OCI-LY1 (cell line): ENCODE measurements around the gene DPH6.
A peak's percentile ranks its signal among the peaks of the same experiment; 100 is the strongest.

Experiments
- H2AFZ ChIP-seq: fragments of 200-600 bp; sonication (generic), shearing (Covaris generic); 2 replicates; pipeline ENCODE4 v1.6.0; 2014; ENCODE audit warnings: antibody characterized with exemption, mild to moderate bottlenecking, low read length
- H3F3A ChIP-seq: fragments of 200-600 bp; sonication (generic), shearing (Covaris generic); 2 replicates; pipeline ENCODE4 v1.6.0; 2014; ENCODE audit warnings: mild to moderate bottlenecking, antibody characterized with exemption, low read length, moderate library complexity; ENCODE audit not compliant: insufficient read depth
- H3K27ac ChIP-seq: fragments of 200-600 bp; sonication (generic); 2 replicates; pipeline ENCODE4 v1.5.1; 2014; ENCODE audit warnings: low read length, mixed run types, mild to moderate bottlenecking, low read depth; ENCODE audit not compliant: poor library complexity, severe bottlenecking
- H3K27me3 ChIP-seq: fragments of 200-600 bp; sonication (generic); 2 replicates; pipeline ENCODE4 v1.6.0; 2014; ENCODE audit warnings: antibody characterized with exemption, mild to moderate bottlenecking, low read length, moderate library complexity; ENCODE audit not compliant: insufficient read depth
- H3K36me3 ChIP-seq: fragments of 200-600 bp; sonication (generic); 2 replicates; pipeline ENCODE4 v1.6.1; 2014; ENCODE audit warnings: mild to moderate bottlenecking, antibody characterized with exemption, low read length, moderate library complexity, mixed read lengths; ENCODE audit not compliant: insufficient read depth
- H3K4me1 ChIP-seq: fragments of 200-600 bp; sonication (generic); 2 replicates; pipeline ENCODE4 v1.5.1; 2014; ENCODE audit warnings: mild to moderate bottlenecking, low read length, moderate library complexity; ENCODE audit not compliant: insufficient read depth, severe bottlenecking
- H3K4me2 ChIP-seq: fragments of 200-600 bp; sonication (generic), shearing (Covaris generic); 2 replicates; pipeline ENCODE4 v1.6.1; 2014; ENCODE audit warnings: low read length
- H3K4me3 ChIP-seq: fragments of 200-600 bp; sonication (generic); 2 replicates; pipeline ENCODE4 v1.5.1; 2014; ENCODE audit warnings: low read length, low read depth, mild to moderate bottlenecking, mixed read lengths; ENCODE audit not compliant: poor library complexity, severe bottlenecking
- H3K79me2 ChIP-seq: fragments of 200-600 bp; shearing (Covaris generic); 2 replicates; pipeline ENCODE4 v1.6.1; 2016; ENCODE audit warnings: mixed run types, low read length, mixed read lengths; ENCODE audit not compliant: insufficient read depth
- H3K9ac ChIP-seq: fragments of 200-600 bp; sonication (generic), shearing (Covaris generic); 2 replicates; pipeline ENCODE4 v1.6.1; 2014; ENCODE audit warnings: mild to moderate bottlenecking, low read length, mixed read lengths
- H3K9me2 ChIP-seq: fragments of 200-600 bp; sonication (generic), shearing (Covaris generic); 2 replicates; pipeline ENCODE4 v1.6.1; 2014; ENCODE audit warnings: low read depth, mild to moderate bottlenecking, low read length, mixed read lengths
- H3K9me3 ChIP-seq: fragments of 200-600 bp; shearing (Covaris generic); 2 replicates; pipeline ENCODE4 v1.6.1; 2014; ENCODE audit warnings: low read length, mixed read lengths
- H4K20me1 ChIP-seq: fragments of 200-600 bp; sonication (generic), shearing (Covaris generic); 2 replicates; pipeline ENCODE4 v1.6.0; 2016; ENCODE audit warnings: mild to moderate bottlenecking, low read length; ENCODE audit not compliant: insufficient read depth
- CTCF ChIP-seq: fragments of 200-600 bp; sonication (generic), shearing (Covaris generic); IDR thresholded peaks from 2 replicates; pipeline ENCODE4 v1.5.1; 2017; ENCODE audit warnings: mild to moderate bottlenecking, antibody characterized with exemption, low read length, moderate library complexity, mixed read lengths
- EZH2 ChIP-seq: fragments of 200-600 bp; sonication (generic), shearing (Covaris generic); IDR thresholded peaks from 2 replicates; pipeline ENCODE4 v1.8.0; 2017; ENCODE audit warnings: borderline replicate concordance, mixed run types, mild to moderate bottlenecking, antibody characterized with exemption, low read length, moderate library complexity, mixed read lengths

The DPH6 gene

GRCh38 chr15:35448294-35448693 is 97.7 kb downstream of the DPH6 start:
- TF ChIP-seq EZH2 (no peak), CTCF (no peak)
- no peak overlapping the region for H2AFZ ChIP-seq

GRCh38 chr15:35445891-35446290 is 100.1 kb downstream of the DPH6 start:
- Histone ChIP-seq H3F3A (no peaks in the 10 kb centered on the region), H3K4me1 (no peaks in the 10 kb centered on the region), H2AFZ (no peak overlapping the region), H3K4me3 (no peak overlapping the region), H3K36me3 (no peaks in the 10 kb centered on the region; the same call in 1 of the 2 replicates), H4K20me1 (no peaks in the 10 kb centered on the region), H3K9me3 (no peaks in the 10 kb centered on the region), H3K27me3 (no peaks in the 10 kb centered on the region), H3K27ac (no peak overlapping the region), H3K9ac (no peak overlapping the region), H3K4me2 (no peak overlapping the region), H3K9me2 (no peaks in the 10 kb centered on the region), H3K79me2 (no peaks in the 10 kb centered on the region)
- TF ChIP-seq CTCF: no peak
- TF ChIP-seq EZH2: no peak

More at GRCh38 chr15:35448294-35448693, 97.7 kb downstream of the DPH6 start:
- Histone ChIP-seq H3K27ac (no peak overlapping the region), H3K4me3 (no peak overlapping the region), H4K20me1 (no peaks in the 10 kb centered on the region), H3K9ac (no peak overlapping the region), H3F3A (no peaks in the 10 kb centered on the region), H3K9me2 (no peaks in the 10 kb centered on the region), H3K36me3 (no peaks in the 10 kb centered on the region; the same call in 1 of the 2 replicates), H3K27me3 (no peaks in the 10 kb centered on the region), H3K4me2 (no peak overlapping the region), H3K9me3 (no peaks in the 10 kb centered on the region), H3K4me1 (no peaks in the 10 kb centered on the region), H3K79me2 (no peaks in the 10 kb centered on the region)

GRCh38 chr15:35444557-35445204 is 101.3 kb downstream of the DPH6 start:
- no peak overlapping the region for H3K4me2 ChIP-seq
- no peak overlapping the region for H3K27ac ChIP-seq
- H2AFZ ChIP-seq: no peak overlapping the region
- no peaks in the 10 kb centered on the region; the same call in 1 of the 2 replicates for H3K36me3 ChIP-seq
- no peaks in the 10 kb centered on the region for H3K4me1 ChIP-seq
- no peaks in the 10 kb centered on the region for H3K79me2 ChIP-seq
- TF ChIP-seq CTCF: peak; percentile 83
- no peak for TF ChIP-seq EZH2
- no peaks in the 10 kb centered on the region for H3K9me3 ChIP-seq
- H3F3A ChIP-seq: no peaks in the 10 kb centered on the region
- H3K27me3 ChIP-seq: no peaks in the 10 kb centered on the region
- H3K9me2 ChIP-seq: no peaks in the 10 kb centered on the region
- H3K9ac ChIP-seq: no peak overlapping the region
- no peaks in the 10 kb centered on the region for H4K20me1 ChIP-seq
- no peak overlapping the region for H3K4me3 ChIP-seq
